GM12878 (cell line): ENCODE results near the gene KRTAP2-1. TPM values are rescaled to one million over a fixed set of nuclear protein-coding genes. Genes with fewer than 3 reads are reported as not detected.

ENCODE experiments used
- ATAC-seq: fragments of 200-7000 bp; cut with Tn5 transposase; 3 replicates; pipeline ENCODE4 v1.9.1; 2020; ENCODE audit warnings: mild to moderate bottlenecking, moderate library complexity
- BruUV-seq: library from RNA; stranded (reverse); fragments of 400-500 nt; replicated peaks from 2 replicates; lab custom pipeline; 2021; lab: Mats Ljungman, UMichigan
- CTCF ChIA-PET: fragments of 300-600 bp; sonication (Branson Sonifier 250); formaldehyde crosslinking; extraction: SDS; loops from one replicate; lab custom pipeline; 2021; ENCODE audit warnings: inconsistent platforms; lab: Yijun Ruan, JAX
- POLR2A ChIA-PET: fragments of 350-600 bp; formaldehyde crosslinking; extraction: SDS; loops from one replicate; lab custom pipeline; 2021; ENCODE audit warnings: inconsistent platforms; lab: Charles Lee
- RAD21 ChIA-PET: fragments of 300-600 bp; sonication (Branson Sonifier 250); formaldehyde crosslinking; loops from one replicate; lab custom pipeline; 2023; ENCODE audit warnings: antibody characterized with exemption; ENCODE audit not compliant: unreplicated experiment; lab: Charles Lee
- SMC1A ChIA-PET: fragments of 300-600 bp; sonication (Branson Sonifier 250); formaldehyde crosslinking; loops from one replicate; lab custom pipeline; 2023; ENCODE audit not compliant: unreplicated experiment, uncharacterized antibody; lab: Charles Lee
- DNase-seq: peaks from one replicate; pipeline ENCODE4 v3.0.0-alpha.2; 2011; ENCODE audit warnings: low read depth, low spot score
- FAIRE-seq: peaks from 3 replicates; lab custom pipeline; 2011; peaks lifted over from hg19 to GRCh38; lab: Jason Lieb, UNC
- H2AFZ ChIP-seq: 2 replicates; pipeline ENCODE4 v1.6.0; 2011; ENCODE audit warnings: low read depth, low read length, control low read depth; ENCODE audit not compliant: control insufficient read depth
- H3K27ac ChIP-seq: 2 replicates; pipeline ENCODE4 v1.5.1; 2011; ENCODE audit warnings: control low read depth; ENCODE audit not compliant: control insufficient read depth, insufficient read depth
- H3K27me3 ChIP-seq, 2 experiments: replicated peaks in 1 of 2; 2 replicates each; pipeline versions ENCODE4 v1.6.0 to v1.6.1; 2011; ENCODE audit warnings: low read length in 1 of 2; ENCODE audit not compliant: control insufficient read depth in 2 of 2, insufficient read depth in 2 of 2
- H3K36me3 ChIP-seq, 2 experiments: 2 replicates each; pipeline ENCODE4 v1.5.1; 2011; ENCODE audit warnings: low read length in 1 of 2; ENCODE audit not compliant: control insufficient read depth in 2 of 2, insufficient read depth in 2 of 2
- H3K4me1 ChIP-seq: 2 replicates; pipeline ENCODE4 v1.6.1; 2011; ENCODE audit warnings: mild to moderate bottlenecking, low read length, moderate library complexity, mixed read lengths; ENCODE audit not compliant: control insufficient read depth, insufficient read depth
- H3K4me2 ChIP-seq: 2 replicates; pipeline ENCODE4 v1.6.0; 2011; ENCODE audit warnings: control low read depth; ENCODE audit not compliant: control insufficient read depth, insufficient read depth
- H3K4me3 ChIP-seq: fragments of 200-600 bp; sonication (generic); 2 replicates; pipeline ENCODE4 v1.5.1; 2016
- H3K79me2 ChIP-seq: 2 replicates; pipeline ENCODE4 v1.6.0; 2011; ENCODE audit warnings: low read length; ENCODE audit not compliant: control insufficient read depth, insufficient read depth
- H3K9ac ChIP-seq: 2 replicates; pipeline ENCODE4 v1.8.0; 2011; ENCODE audit warnings: low read length, control low read depth, mixed read lengths; ENCODE audit not compliant: control insufficient read depth, insufficient read depth
- H3K9me3 ChIP-seq: replicated peaks from 3 replicates; pipeline ENCODE4 v1.5.1; 2011; ENCODE audit warnings: mild to moderate bottlenecking, low read length; ENCODE audit not compliant: control insufficient read depth, insufficient read depth
- H4K20me1 ChIP-seq: 2 replicates; pipeline ENCODE4 v1.6.0; 2011; ENCODE audit not compliant: control insufficient read depth, insufficient read depth
- BRCA1 ChIP-seq: IDR thresholded peaks from 2 replicates; pipeline ENCODE4 v1.6.1; 2011; ENCODE audit warnings: low read depth, low read length, improper control_type of control experiment
- CEBPB ChIP-seq, 2 experiments: fragments of 150-350 bp in 1 of 2; IDR thresholded peaks; 2 replicates each; pipeline ENCODE4 v1.6.1; 2012 to 2014; ENCODE audit warnings: low read depth in 2 of 2, low read length in 2 of 2, borderline replicate concordance in 1 of 2, inconsistent platforms in 1 of 2
- IKZF1 ChIP-seq: fragments of 450-650 bp; conservative IDR thresholded peaks from 2 replicates; pipeline ENCODE4 v1.6.1; 2017; ENCODE audit warnings: antibody characterized with exemption, mild to moderate bottlenecking
- IRF4 ChIP-seq: IDR thresholded peaks from 2 replicates; pipeline ENCODE4 v1.6.1; 2011; ENCODE audit warnings: low read depth, low read length
- WGBS: methylation state at CpG from one replicate; pipeline ENCODE4 v1.1.6; 2016; ENCODE audit warnings: low lambda C conversion rate; ENCODE audit not compliant: insufficient replicate concordance, insufficient coverage; ENCODE audit errors: missing lambda C conversion rate; 5-methylcytosine and 5-hydroxymethylcytosine counted together
- in situ Hi-C: fragments of 300-500 bp; cut with MboI; formaldehyde crosslinking; loops from 9 replicates; pipeline ENCODE4 v1.14.3; 2018; ENCODE audit warnings: mixed read lengths
- intact Hi-C: fragments of 100-400 bp; cut with micrococcal nuclease; formaldehyde crosslinking; loops from one replicate; pipeline ENCODE4 v1.14.2; 2022; ENCODE audit not compliant: unreplicated experiment
- polyA plus RNA-seq, 11 experiments: library from polyadenylated mRNA; depleted of rRNA in 4 of 11; unstranded in 6 of 11; stranded (reverse) in 5 of 11; fragments of >200 nt; fragmentation: Nextera tagmentation in 4 of 11; fragmentation: Illumina TruSeq in 1 of 11; extraction: Ambion mirVana in 4 of 11; extraction: Trizol in 1 of 11; gene quantifications; 1 replicate in 1 of 11; 2 replicates in 10 of 11; pipeline versions ENCODE4 v1.2.1 to v1.2.3, GENCODE V29; 2011 to 2016; ENCODE audit warnings: inconsistent platforms in 2 of 11, missing spikeins in 2 of 11, low read depth in 1 of 11
- total RNA-seq, 4 experiments: library from RNA; depleted of rRNA in 3 of 4; stranded (reverse); fragments of >200 nt in 3 of 4; fragmentation: Illumina TruSeq in 1 of 4; extraction: Trizol in 1 of 4; gene quantifications; 2 replicates each; pipeline versions ENCODE4 v1.2.1 to v1.2.3, GENCODE V29; 2013 to 2021
- TF ChIP-seq, protein P1 (sequence below): fragments of 450-650 bp; IDR thresholded peaks from 2 replicates; pipeline ENCODE4 v1.6.1; 2016; ENCODE audit warnings: mild to moderate bottlenecking, moderate library complexity, borderline replicate concordance

KRTAP2-1 gene
- total and polyA plus RNA-seq, 10 of the 15 experiments (the other 5 are each of a cell fraction or from before 2014, with no cell fraction given) = not detected

DNA sequence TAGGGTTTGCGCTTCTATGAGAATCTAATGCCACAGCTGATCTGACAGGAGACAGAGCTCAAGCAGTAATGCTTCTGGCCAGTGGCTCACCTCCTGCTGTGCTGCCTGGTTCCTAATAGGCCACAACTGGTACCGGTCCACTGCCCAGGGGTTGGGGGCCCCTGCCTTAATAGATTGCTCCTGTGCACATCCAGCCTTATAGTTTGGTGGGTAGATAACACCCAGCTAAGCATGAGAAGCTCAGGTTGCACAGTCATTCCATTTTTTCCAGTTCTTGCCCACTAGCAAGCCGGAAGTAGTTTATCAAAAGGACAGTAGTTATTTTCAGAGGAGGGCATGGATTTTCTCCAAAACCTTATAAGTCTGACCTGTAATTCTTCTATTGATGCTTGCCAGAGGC, 27.7 kb downstream of the KRTAP2-1 start:
- H3K4me3 ChIP-seq = no peak overlapping the region
- H3K79me2 ChIP-seq = no peaks in the 10 kb centered on the region
- ATAC-seq (no peak), FAIRE-seq (no peak), DNase-seq (no peak)
- H3K36me3 ChIP-seq = no peaks in the 10 kb centered on the region
- no peak overlapping the region for H3K9ac ChIP-seq
- 63% methylated on average over 3 of the region's 3 CpGs for WGBS
- intact Hi-C loops = no loop called here
- SMC1A ChIA-PET = no interaction called here
- H3K9me3 ChIP-seq = no peaks in the 10 kb centered on the region
- no peaks in the 10 kb centered on the region for H3K4me1 ChIP-seq
- POLR2A ChIA-PET = interaction anchor here (0.6 kb wide), 1 partner anchor 95 kb away, joined by 3 read pairs; no protein-coding TSS in a partner anchor
- H2AFZ ChIP-seq = no peak overlapping the region
- H4K20me1 ChIP-seq = no peaks in the 10 kb centered on the region
- H3K27me3 ChIP-seq = no peaks in the 10 kb centered on the region; a peak in 2 of 4 replicates
- no TSS peak for BruUV-seq
- in situ Hi-C loops = no loop called here
- no peak overlapping the region for H3K4me2 ChIP-seq
- CTCF ChIA-PET = interaction anchor here (1.2 kb wide), 1 partner anchor 10 kb away, joined by 3 read pairs; the partner anchor contains the start of gene KRTAP1-4
- RAD21 ChIA-PET = no interaction called here
- H3K27ac ChIP-seq = no peak overlapping the region
- TF ChIP-seq CEBPB (IDR thresholded peaks at IDR 0.05; ENCODE audit: borderline replicate concordance in 1 of 2, low read depth in 2 of 2, low read length in 2 of 2) = no peak
- no peak for TF ChIP-seq IKZF1
- no peak for TF ChIP-seq BRCA1
- TF ChIP-seq IRF4 = no peak
- TF ChIP-seq, protein P1, sequence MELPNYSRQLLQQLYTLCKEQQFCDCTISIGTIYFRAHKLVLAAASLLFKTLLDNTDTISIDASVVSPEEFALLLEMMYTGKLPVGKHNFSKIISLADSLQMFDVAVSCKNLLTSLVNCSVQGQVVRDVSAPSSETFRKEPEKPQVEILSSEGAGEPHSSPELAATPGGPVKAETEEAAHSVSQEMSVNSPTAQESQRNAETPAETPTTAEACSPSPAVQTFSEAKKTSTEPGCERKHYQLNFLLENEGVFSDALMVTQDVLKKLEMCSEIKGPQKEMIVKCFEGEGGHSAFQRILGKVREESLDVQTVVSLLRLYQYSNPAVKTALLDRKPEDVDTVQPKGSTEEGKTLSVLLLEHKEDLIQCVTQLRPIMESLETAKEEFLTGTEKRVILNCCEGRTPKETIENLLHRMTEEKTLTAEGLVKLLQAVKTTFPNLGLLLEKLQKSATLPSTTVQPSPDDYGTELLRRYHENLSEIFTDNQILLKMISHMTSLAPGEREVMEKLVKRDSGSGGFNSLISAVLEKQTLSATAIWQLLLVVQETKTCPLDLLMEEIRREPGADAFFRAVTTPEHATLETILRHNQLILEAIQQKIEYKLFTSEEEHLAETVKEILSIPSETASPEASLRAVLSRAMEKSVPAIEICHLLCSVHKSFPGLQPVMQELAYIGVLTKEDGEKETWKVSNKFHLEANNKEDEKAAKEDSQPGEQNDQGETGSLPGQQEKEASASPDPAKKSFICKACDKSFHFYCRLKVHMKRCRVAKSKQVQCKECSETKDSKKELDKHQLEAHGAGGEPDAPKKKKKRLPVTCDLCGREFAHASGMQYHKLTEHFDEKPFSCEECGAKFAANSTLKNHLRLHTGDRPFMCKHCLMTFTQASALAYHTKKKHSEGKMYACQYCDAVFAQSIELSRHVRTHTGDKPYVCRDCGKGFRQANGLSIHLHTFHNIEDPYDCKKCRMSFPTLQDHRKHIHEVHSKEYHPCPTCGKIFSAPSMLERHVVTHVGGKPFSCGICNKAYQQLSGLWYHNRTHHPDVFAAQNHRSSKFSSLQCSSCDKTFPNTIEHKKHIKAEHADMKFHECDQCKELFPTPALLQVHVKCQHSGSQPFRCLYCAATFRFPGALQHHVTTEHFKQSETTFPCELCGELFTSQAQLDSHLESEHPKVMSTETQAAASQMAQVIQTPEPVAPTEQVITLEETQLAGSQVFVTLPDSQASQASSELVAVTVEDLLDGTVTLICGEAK = no peak
